HepG2 (cell line): Measurements from ENCODE around the gene ACTR6. TPM values are rescaled to one million over a fixed set of nuclear protein-coding genes. Genes with fewer than 3 reads are reported as not detected.
A peak's percentile ranks its signal among the peaks of the same experiment; 100 is the strongest.

Source experiments
- AGO2 ChIP-seq: fragments of 200-400 bp; formaldehyde crosslinking; optimal IDR thresholded peaks from 2 replicates; pipeline ENCODE3; 2017; ENCODE audit warnings: mild to moderate bottlenecking, low read depth, low read length, moderate library complexity
- ELF1 ChIP-seq: sonication (generic); formaldehyde crosslinking; IDR thresholded peaks from 2 replicates; pipeline ENCODE4 v1.4.0; 2020; ENCODE audit warnings: missing genetic modification reagents
- EP300 ChIP-seq, 3 experiments: sonication (generic) in 1 of 3; formaldehyde crosslinking in 1 of 3; IDR thresholded peaks; 2 replicates each; pipeline versions ENCODE4 v1.5.1 to v1.6.1; 2011 to 2020; ENCODE audit warnings: low read depth in 2 of 3, low read length in 2 of 3, borderline replicate concordance in 1 of 3, improper control_type of control experiment in 1 of 3, mild to moderate bottlenecking in 1 of 3, missing genetic modification reagents in 1 of 3, moderate library complexity in 1 of 3
- HNRNPK ChIP-seq: fragments of 200-400 bp; formaldehyde crosslinking; IDR thresholded peaks from 2 replicates; pipeline ENCODE4 v1.6.1; 2018; ENCODE audit warnings: low read length, low read depth, moderate library complexity, mild to moderate bottlenecking; ENCODE audit not compliant: poor library complexity, severe bottlenecking
- JUNB ChIP-seq: sonication (generic); formaldehyde crosslinking; IDR thresholded peaks from 2 replicates; pipeline ENCODE4 v1.8.0; 2022; ENCODE audit warnings: missing genetic modification reagents, mild to moderate bottlenecking, borderline replicate concordance
- KDM2A ChIP-seq: sonication (generic); formaldehyde crosslinking; IDR thresholded peaks from 2 replicates; pipeline ENCODE4 v1.4.0; 2020; ENCODE audit warnings: low read depth, missing genetic modification reagents, borderline replicate concordance
- MLLT10 ChIP-seq: sonication (generic); formaldehyde crosslinking; IDR thresholded peaks from 2 replicates; pipeline ENCODE4 v1.4.0; 2020; ENCODE audit warnings: missing genetic modification reagents
- RAD51 ChIP-seq: fragments of 450-650 bp; IDR thresholded peaks from 2 replicates; pipeline ENCODE4 v1.6.1; 2016; ENCODE audit warnings: borderline replicate concordance
- RXRA ChIP-seq: sonication (generic); formaldehyde crosslinking; IDR thresholded peaks from 2 replicates; pipeline ENCODE4 v1.5.1; 2020; ENCODE audit warnings: missing genetic modification reagents
- TAF1 ChIP-seq: sonication (generic); formaldehyde crosslinking; IDR thresholded peaks from 2 replicates; pipeline ENCODE4 v1.4.0; 2020; ENCODE audit warnings: missing genetic modification reagents
- ZBTB38 ChIP-seq: sonication (generic); formaldehyde crosslinking; IDR thresholded peaks from 2 replicates; pipeline ENCODE4 v1.5.1; 2020; ENCODE audit warnings: mild to moderate bottlenecking, missing genetic modification reagents
- ZFP37 ChIP-seq: sonication (generic); formaldehyde crosslinking; IDR thresholded peaks from 2 replicates; pipeline ENCODE4 v1.4.0; 2020; ENCODE audit warnings: missing genetic modification reagents, borderline replicate concordance
- polyA plus RNA-seq, 8 experiments: library from polyadenylated mRNA; depleted of rRNA in 3 of 8; stranded (reverse) in 7 of 8; unstranded in 1 of 8; fragments of >200 nt; fragmentation: Illumina TruSeq in 4 of 8; extraction: Trizol in 4 of 8; gene quantifications; 2 replicates each; pipeline versions ENCODE4 v1.2.1 to v1.2.3, GENCODE V29; 2011 to 2016; ENCODE audit warnings: low read depth in 4 of 8, missing spikeins in 1 of 8, mixed read lengths in 1 of 8; ENCODE audit not compliant: insufficient read depth in 1 of 8
- total RNA-seq, 5 experiments: library from RNA; depleted of rRNA; stranded (reverse); fragments of >200 nt; fragmentation: Illumina TruSeq; extraction: Trizol; gene quantifications; 2 replicates each; pipeline ENCODE4 v1.2.3, GENCODE V29; 2016; ENCODE audit warnings: low read depth in 1 of 5
- TF ChIP-seq, protein P1 (sequence below): sonication (generic); IDR thresholded peaks from 2 replicates; pipeline ENCODE4 v1.6.1; 2016; ENCODE audit warnings: low read depth, borderline replicate concordance
- TF ChIP-seq, protein P2 (sequence below): IDR thresholded peaks from 2 replicates; pipeline ENCODE4 v1.4.0; 2020; ENCODE audit warnings: mild to moderate bottlenecking, missing genetic modification reagents
- TF ChIP-seq, protein P3 (sequence below), 2 experiments: sonication (generic) in 1 of 2; formaldehyde crosslinking in 1 of 2; IDR thresholded peaks; 2 replicates each; pipeline versions ENCODE4 v1.4.0 to v1.6.1; 2018 to 2020; ENCODE audit warnings: missing genetic modification reagents in 2 of 2, borderline replicate concordance in 1 of 2, low read depth in 1 of 2, mild to moderate bottlenecking in 1 of 2, missing biosample characterization in 1 of 2
- TF ChIP-seq, protein P4 (sequence below): sonication (generic); formaldehyde crosslinking; IDR thresholded peaks from 2 replicates; pipeline ENCODE4 v1.4.0; 2020; ENCODE audit warnings: missing genetic modification reagents

Gene ACTR6
- total and polyA plus RNA-seq, 2 of the 13 experiments (the other 11 are each of a cell fraction or from before 2014, with no cell fraction given): 12.9 to 22.4 TPM

DNA sequence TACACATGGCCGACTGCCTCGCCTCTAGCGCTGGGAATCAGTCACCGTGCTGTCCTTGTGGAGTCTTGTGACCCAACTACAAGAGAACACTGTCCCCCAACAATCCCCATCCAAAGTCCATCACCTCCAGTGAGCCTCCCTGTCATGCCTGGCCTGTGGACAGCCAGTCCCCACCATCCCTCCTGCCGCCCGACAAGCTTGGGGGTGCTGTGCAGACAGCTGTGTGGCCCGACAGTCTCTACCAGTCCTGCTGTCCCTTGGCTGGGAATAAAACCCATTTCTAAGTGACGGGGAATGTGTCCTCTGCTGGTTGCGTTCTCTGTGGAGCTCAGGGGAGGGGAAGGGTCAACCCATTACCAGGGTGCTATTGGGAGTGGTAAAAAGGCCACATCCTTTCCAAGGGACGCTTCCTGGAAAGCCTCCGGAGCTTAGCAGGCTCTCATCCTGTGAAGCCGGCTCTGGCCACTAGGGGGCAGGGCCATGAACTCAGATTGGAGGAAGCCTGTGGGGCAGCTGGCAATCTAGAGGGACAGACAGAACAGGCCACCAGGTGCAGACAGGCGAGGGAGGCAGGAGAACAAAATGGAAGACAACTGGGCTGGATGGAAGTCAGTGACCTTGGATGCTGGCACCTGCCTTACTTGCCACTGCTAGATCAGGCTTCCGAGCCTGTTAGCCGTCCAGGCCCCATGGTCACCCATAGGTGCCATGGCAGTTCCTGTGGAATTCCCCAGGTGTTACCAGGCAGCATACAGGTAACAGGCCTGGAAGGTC lies 46.0 kb upstream of the ACTR6 start (continued):
- no peak for TF ChIP-seq JUNB (CRISPR knock-in tag)
- no peak for TF ChIP-seq ZBTB38 (CRISPR knock-in tag)
- TF ChIP-seq, protein P1, sequence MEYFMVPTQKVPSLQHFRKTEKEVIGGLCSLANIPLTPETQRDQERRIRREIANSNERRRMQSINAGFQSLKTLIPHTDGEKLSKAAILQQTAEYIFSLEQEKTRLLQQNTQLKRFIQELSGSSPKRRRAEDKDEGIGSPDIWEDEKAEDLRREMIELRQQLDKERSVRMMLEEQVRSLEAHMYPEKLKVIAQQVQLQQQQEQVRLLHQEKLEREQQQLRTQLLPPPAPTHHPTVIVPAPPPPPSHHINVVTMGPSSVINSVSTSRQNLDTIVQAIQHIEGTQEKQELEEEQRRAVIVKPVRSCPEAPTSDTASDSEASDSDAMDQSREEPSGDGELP: no peak
- 0 out of 2 replicates have a peak, but pooled peaks have one; percentile 30 for TF ChIP-seq RXRA
- TF ChIP-seq KDM2A (CRISPR knock-in tag): 0 out of 2 replicates have a peak, but pooled peaks have one; percentile 31
- TF ChIP-seq TAF1 (CRISPR knock-in tag): no peak
- 0 out of 4 replicates have a peak, but pooled peaks of 1 of the 2 experiments have one; percentile 8 for TF ChIP-seq EP300 (IDR thresholded peaks at IDR 0.05; ENCODE audit: low read depth in 2 of 2, low read length in 2 of 2)
- no peak for TF ChIP-seq EP300 (CRISPR knock-in tag; IDR thresholded peaks at IDR 0.05; ENCODE audit: borderline replicate concordance)
- TF ChIP-seq, protein P2, sequence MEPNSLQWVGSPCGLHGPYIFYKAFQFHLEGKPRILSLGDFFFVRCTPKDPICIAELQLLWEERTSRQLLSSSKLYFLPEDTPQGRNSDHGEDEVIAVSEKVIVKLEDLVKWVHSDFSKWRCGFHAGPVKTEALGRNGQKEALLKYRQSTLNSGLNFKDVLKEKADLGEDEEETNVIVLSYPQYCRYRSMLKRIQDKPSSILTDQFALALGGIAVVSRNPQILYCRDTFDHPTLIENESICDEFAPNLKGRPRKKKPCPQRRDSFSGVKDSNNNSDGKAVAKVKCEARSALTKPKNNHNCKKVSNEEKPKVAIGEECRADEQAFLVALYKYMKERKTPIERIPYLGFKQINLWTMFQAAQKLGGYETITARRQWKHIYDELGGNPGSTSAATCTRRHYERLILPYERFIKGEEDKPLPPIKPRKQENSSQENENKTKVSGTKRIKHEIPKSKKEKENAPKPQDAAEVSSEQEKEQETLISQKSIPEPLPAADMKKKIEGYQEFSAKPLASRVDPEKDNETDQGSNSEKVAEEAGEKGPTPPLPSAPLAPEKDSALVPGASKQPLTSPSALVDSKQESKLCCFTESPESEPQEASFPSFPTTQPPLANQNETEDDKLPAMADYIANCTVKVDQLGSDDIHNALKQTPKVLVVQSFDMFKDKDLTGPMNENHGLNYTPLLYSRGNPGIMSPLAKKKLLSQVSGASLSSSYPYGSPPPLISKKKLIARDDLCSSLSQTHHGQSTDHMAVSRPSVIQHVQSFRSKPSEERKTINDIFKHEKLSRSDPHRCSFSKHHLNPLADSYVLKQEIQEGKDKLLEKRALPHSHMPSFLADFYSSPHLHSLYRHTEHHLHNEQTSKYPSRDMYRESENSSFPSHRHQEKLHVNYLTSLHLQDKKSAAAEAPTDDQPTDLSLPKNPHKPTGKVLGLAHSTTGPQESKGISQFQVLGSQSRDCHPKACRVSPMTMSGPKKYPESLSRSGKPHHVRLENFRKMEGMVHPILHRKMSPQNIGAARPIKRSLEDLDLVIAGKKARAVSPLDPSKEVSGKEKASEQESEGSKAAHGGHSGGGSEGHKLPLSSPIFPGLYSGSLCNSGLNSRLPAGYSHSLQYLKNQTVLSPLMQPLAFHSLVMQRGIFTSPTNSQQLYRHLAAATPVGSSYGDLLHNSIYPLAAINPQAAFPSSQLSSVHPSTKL (CRISPR knock-in tag): no peak
- TF ChIP-seq, protein P3, sequence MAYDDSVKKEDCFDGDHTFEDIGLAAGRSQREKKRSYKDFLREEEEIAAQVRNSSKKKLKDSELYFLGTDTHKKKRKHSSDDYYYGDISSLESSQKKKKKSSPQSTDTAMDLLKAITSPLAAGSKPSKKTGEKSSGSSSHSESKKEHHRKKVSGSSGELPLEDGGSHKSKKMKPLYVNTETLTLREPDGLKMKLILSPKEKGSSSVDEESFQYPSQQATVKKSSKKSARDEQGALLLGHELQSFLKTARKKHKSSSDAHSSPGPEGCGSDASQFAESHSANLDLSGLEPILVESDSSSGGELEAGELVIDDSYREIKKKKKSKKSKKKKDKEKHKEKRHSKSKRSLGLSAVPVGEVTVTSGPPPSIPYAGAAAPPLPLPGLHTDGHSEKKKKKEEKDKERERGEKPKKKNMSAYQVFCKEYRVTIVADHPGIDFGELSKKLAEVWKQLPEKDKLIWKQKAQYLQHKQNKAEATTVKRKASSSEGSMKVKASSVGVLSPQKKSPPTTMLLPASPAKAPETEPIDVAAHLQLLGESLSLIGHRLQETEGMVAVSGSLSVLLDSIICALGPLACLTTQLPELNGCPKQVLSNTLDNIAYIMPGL (CRISPR knock-in tag; IDR thresholded peaks at IDR 0.05; ENCODE audit: borderline replicate concordance in 1 of 2, low read depth in 1 of 2): no peak
- TF ChIP-seq, protein P4, sequence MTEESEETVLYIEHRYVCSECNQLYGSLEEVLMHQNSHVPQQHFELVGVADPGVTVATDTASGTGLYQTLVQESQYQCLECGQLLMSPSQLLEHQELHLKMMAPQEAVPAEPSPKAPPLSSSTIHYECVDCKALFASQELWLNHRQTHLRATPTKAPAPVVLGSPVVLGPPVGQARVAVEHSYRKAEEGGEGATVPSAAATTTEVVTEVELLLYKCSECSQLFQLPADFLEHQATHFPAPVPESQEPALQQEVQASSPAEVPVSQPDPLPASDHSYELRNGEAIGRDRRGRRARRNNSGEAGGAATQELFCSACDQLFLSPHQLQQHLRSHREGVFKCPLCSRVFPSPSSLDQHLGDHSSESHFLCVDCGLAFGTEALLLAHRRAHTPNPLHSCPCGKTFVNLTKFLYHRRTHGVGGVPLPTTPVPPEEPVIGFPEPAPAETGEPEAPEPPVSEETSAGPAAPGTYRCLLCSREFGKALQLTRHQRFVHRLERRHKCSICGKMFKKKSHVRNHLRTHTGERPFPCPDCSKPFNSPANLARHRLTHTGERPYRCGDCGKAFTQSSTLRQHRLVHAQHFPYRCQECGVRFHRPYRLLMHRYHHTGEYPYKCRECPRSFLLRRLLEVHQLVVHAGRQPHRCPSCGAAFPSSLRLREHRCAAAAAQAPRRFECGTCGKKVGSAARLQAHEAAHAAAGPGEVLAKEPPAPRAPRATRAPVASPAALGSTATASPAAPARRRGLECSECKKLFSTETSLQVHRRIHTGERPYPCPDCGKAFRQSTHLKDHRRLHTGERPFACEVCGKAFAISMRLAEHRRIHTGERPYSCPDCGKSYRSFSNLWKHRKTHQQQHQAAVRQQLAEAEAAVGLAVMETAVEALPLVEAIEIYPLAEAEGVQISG (CRISPR knock-in tag): peak; percentile 70; the same call in 1 of the 2 replicates
- TF ChIP-seq MLLT10 (CRISPR knock-in tag): no peak
- TF ChIP-seq ZFP37 (CRISPR knock-in tag): no peak
- TF ChIP-seq RAD51: no peak
- no peak for TF ChIP-seq AGO2
- TF ChIP-seq ELF1 (CRISPR knock-in tag): peak; percentile 37; the same call in 1 of the 2 replicates
- TF ChIP-seq HNRNPK: no peak
